GM23248 (cell line): ENCODE measurements around the gene DNAJC17. TPM values are rescaled to one million over a fixed set of nuclear protein-coding genes. Genes with fewer than 3 reads are reported as not detected.

ENCODE experiments used
- DNase-seq: peaks from one replicate; pipeline ENCODE4 v3.0.0-alpha.2; 2015
- H2AFZ ChIP-seq: fragments of 200-600 bp; sonication (generic); 2 replicates; pipeline ENCODE4 v1.6.1; 2016; ENCODE audit warnings: antibody characterized with exemption
- H3F3A ChIP-seq: fragments of 200-600 bp; sonication (generic); 2 replicates; pipeline ENCODE4 v1.6.1; 2016; ENCODE audit warnings: mild to moderate bottlenecking, antibody characterized with exemption, mixed run types; ENCODE audit not compliant: insufficient read depth
- H3K27ac ChIP-seq: fragments of 200-600 bp; sonication (generic); 2 replicates; pipeline ENCODE4 v1.5.1; 2016; ENCODE audit warnings: mild to moderate bottlenecking
- H3K27me3 ChIP-seq: fragments of 200-600 bp; sonication (generic); replicated peaks from 2 replicates; pipeline ENCODE4 v1.6.1; 2016; ENCODE audit warnings: mild to moderate bottlenecking; ENCODE audit not compliant: insufficient read depth
- H3K36me3 ChIP-seq: fragments of 200-600 bp; sonication (generic); 2 replicates; pipeline ENCODE4 v1.6.1; 2016; ENCODE audit warnings: low read depth, mild to moderate bottlenecking
- H3K4me1 ChIP-seq: fragments of 200-600 bp; sonication (generic); 2 replicates; pipeline ENCODE4 v1.6.1; 2016; ENCODE audit warnings: mild to moderate bottlenecking; ENCODE audit not compliant: insufficient read depth
- H3K4me2 ChIP-seq: fragments of 200-600 bp; sonication (generic); one replicate; pipeline ENCODE4 v1.6.1; 2016; ENCODE audit warnings: mild to moderate bottlenecking; ENCODE audit not compliant: unreplicated experiment
- H3K4me3 ChIP-seq: fragments of 200-600 bp; sonication (generic); 2 replicates; pipeline ENCODE4 v1.5.1; 2016; ENCODE audit warnings: mild to moderate bottlenecking
- H3K79me2 ChIP-seq: fragments of 200-600 bp; sonication (generic); 2 replicates; pipeline ENCODE4 v1.6.1; 2016; ENCODE audit warnings: mild to moderate bottlenecking; ENCODE audit not compliant: insufficient read depth
- H3K9ac ChIP-seq: fragments of 200-600 bp; sonication (generic); 2 replicates; pipeline ENCODE4 v1.6.1; 2016; ENCODE audit warnings: mild to moderate bottlenecking
- H3K9me2 ChIP-seq: fragments of 200-600 bp; sonication (generic); 2 replicates; pipeline ENCODE4 v1.6.1; 2016; ENCODE audit warnings: mixed run types, mild to moderate bottlenecking, moderate library complexity; ENCODE audit not compliant: insufficient read depth
- H3K9me3 ChIP-seq: fragments of 200-600 bp; sonication (generic); one replicate; pipeline ENCODE4 v1.6.1; 2017; ENCODE audit warnings: low read depth
- H4K20me1 ChIP-seq: fragments of 200-600 bp; sonication (generic); 2 replicates; pipeline ENCODE4 v1.6.0; 2016; ENCODE audit not compliant: insufficient read depth
- EZH2 ChIP-seq: fragments of 200-600 bp; sonication (generic); IDR thresholded peaks from 2 replicates; pipeline ENCODE4 v1.6.1; 2018; ENCODE audit warnings: antibody characterized with exemption, mild to moderate bottlenecking; ENCODE audit not compliant: insufficient read depth, poor library complexity, severe bottlenecking
- EZH2phosphoT487 ChIP-seq: fragments of 200-600 bp; sonication (generic); IDR thresholded peaks from 2 replicates; pipeline ENCODE4 v1.6.1; 2018; ENCODE audit warnings: antibody characterized with exemption, moderate library complexity, mild to moderate bottlenecking, low read depth; ENCODE audit not compliant: insufficient read depth
- WGBS, 2 experiments: methylation state at CpG; one replicate each; pipeline ENCODE4 v1.1.6; 2015 to 2017; ENCODE audit warnings: low lambda C conversion rate in 2 of 2, low coverage in 1 of 2; ENCODE audit errors: missing lambda C conversion rate in 2 of 2; 5-methylcytosine and 5-hydroxymethylcytosine counted together
- in situ Hi-C: fragments of 300-500 bp; cut with MboI; formaldehyde crosslinking; loops from 2 replicates; pipeline ENCODE4 v1.15.0; 2020
- polyA plus RNA-seq: library from polyadenylated mRNA; unstranded; fragments of >200 nt; fragmentation: Nextera tagmentation; extraction: Ambion mirVana; gene quantifications from 2 replicates; pipeline ENCODE4 v1.2.1, GENCODE V29; 2016
- total RNA-seq: library from RNA; depleted of rRNA; stranded (reverse); fragments of >200 nt; shearing (Covaris generic); gene quantifications from 2 replicates; pipeline ENCODE4 v1.2.3, GENCODE V29; 2014

Gene DNAJC17
- total and polyA plus RNA-seq, 2 experiments from 2014 or later: 13.4 to 36.4 TPM

DNA sequence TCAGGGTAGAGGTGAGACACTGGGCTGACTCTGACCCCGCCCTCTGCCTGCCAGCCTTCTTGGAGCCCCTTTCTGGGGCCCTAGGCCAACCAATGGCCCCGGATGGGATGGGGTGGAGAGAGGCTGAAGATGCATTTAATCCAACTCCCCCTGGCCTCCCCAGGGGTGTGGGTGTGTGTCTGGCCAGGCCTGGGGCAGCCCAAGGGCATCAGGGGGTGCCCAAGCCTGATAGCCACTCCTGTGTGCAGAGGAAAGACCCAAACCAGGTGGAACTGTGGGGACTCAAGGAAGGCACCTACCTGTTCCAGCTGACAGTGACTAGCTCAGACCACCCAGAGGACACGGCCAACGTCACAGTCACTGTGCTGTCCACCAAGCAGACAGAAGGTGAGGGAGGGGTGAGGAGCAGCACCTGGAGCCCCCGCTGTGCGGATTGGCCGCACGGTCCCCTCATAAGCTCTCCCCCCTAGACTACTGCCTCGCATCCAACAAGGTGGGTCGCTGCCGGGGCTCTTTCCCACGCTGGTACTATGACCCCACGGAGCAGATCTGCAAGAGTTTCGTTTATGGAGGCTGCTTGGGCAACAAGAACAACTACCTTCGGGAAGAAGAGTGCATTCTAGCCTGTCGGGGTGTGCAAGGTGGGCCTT is 46.1 kb upstream of the DNAJC17 start:
- no peaks in the 10 kb centered on the region for H3K4me1 ChIP-seq
- H3K9me2 ChIP-seq: no peaks in the 10 kb centered on the region
- DNase-seq: no peak
- no peak overlapping the region for H2AFZ ChIP-seq
- TF ChIP-seq EZH2phosphoT487 (no peak), EZH2 (no peak)
- 70 to 77% methylated on average over 15 to 16 of the region's 16 CpGs for WGBS, 2 experiments
- H3K79me2 ChIP-seq: no peaks in the 10 kb centered on the region
- no peak overlapping the region for H3K9ac ChIP-seq
- H3K9me3 ChIP-seq: no peaks in the 10 kb centered on the region
- no peaks in the 10 kb centered on the region for H3K27me3 ChIP-seq
- H3K36me3 ChIP-seq: no peaks in the 10 kb centered on the region
- in situ Hi-C loops: no loop called here
- H3K4me2 ChIP-seq: no peak overlapping the region
- H4K20me1 ChIP-seq: no peaks in the 10 kb centered on the region
- H3K4me3 ChIP-seq: no peak overlapping the region
- no peak overlapping the region for H3K27ac ChIP-seq
- H3F3A ChIP-seq: no peaks in the 10 kb centered on the region

DNA sequence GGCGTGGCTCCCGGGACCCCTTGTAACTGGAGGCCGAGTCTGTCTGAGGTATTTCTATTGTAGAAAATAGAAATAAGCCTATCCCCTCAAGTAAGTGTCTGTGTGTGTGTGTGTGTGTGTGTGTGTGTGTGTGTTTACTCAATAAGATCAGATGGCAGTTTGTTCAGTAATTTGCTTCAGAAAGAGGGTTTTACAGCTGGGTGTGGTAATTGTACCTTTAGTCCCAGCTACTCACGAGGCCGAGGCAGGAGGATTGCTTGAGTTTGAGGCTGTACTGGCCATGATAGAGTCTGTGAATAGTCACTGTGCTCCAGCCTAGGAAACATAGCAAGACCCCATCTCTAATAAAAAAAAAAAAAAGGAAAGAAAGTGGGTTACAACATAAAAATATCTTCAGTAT is 45.3 kb upstream of the DNAJC17 start:
- H3F3A ChIP-seq: no peaks in the 10 kb centered on the region
- no peak overlapping the region for H3K4me3 ChIP-seq
- no peaks in the 10 kb centered on the region for H3K9me2 ChIP-seq
- H2AFZ ChIP-seq: no peak overlapping the region
- H3K79me2 ChIP-seq: no peaks in the 10 kb centered on the region
- in situ Hi-C loops: no loop called here
- no peak overlapping the region for H3K4me2 ChIP-seq
- 77 to 90% methylated on average over 5 of the region's 5 CpGs for WGBS, 2 experiments
- no peak overlapping the region for H3K9ac ChIP-seq
- no peak overlapping the region for H3K27ac ChIP-seq
- H3K27me3 ChIP-seq: no peaks in the 10 kb centered on the region
- no peak for DNase-seq
- H3K4me1 ChIP-seq: no peaks in the 10 kb centered on the region
- no peaks in the 10 kb centered on the region for H4K20me1 ChIP-seq
- H3K9me3 ChIP-seq: no peaks in the 10 kb centered on the region
- TF ChIP-seq EZH2phosphoT487 (no peak), EZH2 (no peak)
- H3K36me3 ChIP-seq: no peaks in the 10 kb centered on the region

DNA sequence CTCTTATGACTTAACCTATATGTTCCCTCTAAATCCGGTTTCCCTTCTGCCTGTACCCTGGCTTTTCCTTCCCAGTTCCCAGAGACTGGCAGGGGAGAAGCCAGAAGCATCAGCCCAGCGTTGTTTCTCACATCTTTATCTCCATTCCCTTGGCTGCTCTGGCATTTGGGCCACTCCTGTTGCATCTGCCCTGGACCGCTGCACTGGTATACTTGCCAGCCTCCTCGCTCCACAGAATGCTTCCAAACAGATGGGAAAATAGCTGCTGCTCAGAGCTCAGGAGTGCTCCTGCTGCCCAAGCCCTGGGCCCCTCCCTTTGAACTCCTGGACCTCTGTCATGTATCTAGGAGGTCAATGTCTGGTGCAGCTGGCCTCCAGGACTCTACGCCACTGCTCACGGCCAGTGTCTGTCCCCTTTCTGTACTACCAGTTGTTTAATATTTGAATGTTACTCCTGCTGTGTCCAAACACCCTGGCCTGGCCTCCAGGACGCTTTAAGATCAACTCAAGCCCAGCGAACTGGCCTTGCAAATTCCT is 43.4 kb upstream of the DNAJC17 start:
- Histone ChIP-seq H3K9ac (no peak overlapping the region), H3K4me3 (no peak overlapping the region), H3K79me2 (no peaks in the 10 kb centered on the region), H2AFZ (no peak overlapping the region), H3K4me1 (no peaks in the 10 kb centered on the region), H3K27ac (no peak overlapping the region), H3K27me3 (no peaks in the 10 kb centered on the region), H3K4me2 (no peak overlapping the region), H3K36me3 (no peaks in the 10 kb centered on the region), H3F3A (no peaks in the 10 kb centered on the region), H4K20me1 (no peaks in the 10 kb centered on the region), H3K9me3 (no peaks in the 10 kb centered on the region), H3K9me2 (no peaks in the 10 kb centered on the region)
- in situ Hi-C loops: no loop called here
- TF ChIP-seq EZH2phosphoT487 (no peak), EZH2 (no peak)
- DNase-seq: no peak
- 68% methylated on average over 8 of the region's 8 CpGs for WGBS, 2 experiments

DNA sequence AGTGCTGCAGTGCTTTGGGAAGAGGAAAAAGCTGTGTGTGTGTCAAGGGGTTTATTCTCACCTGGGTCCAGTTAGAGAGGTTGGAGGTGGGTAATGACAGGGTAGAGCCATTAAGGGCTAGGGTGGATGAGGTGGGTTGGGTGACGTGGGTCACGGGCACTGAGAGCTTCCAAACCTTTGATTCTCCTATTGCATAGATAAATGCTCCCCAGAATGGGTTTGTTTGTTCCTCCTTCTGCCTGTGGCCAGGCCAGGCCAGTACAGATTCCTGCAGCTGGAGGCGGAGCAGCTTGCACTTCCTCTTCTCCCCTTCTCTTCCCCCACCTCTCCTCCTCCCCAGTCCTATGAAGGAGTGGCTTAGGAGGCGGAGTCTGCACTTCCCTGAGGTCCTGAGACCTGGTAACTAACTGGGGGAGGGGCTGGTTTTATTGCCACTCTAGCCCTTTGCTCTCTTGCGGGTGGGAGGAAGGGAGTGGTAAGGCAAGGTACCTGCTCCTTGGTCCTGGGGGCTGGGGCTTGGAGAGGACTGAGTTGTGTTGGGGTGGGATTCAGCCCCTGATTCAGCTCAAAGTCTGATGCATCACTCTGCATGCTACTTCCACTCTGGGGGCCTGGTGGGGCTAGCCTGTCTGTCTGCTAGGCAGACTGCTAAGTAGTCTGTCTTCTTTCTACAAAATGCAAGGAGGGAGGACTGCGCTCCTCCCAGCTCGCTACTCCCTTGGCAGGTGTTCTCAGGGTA is 40.1 kb upstream of the DNAJC17 start:
- TF ChIP-seq EZH2phosphoT487: no peak
- TF ChIP-seq EZH2: no peak
- H3K4me1 ChIP-seq: no peaks in the 10 kb centered on the region
- no peak for DNase-seq
- no peaks in the 10 kb centered on the region for H3K9me2 ChIP-seq
- H3K79me2 ChIP-seq: no peaks in the 10 kb centered on the region
- in situ Hi-C loops: no loop called here
- no peaks in the 10 kb centered on the region for H3K36me3 ChIP-seq
- H2AFZ ChIP-seq: no peak overlapping the region
- H3K4me2 ChIP-seq: no peak overlapping the region
- no peaks in the 10 kb centered on the region for H4K20me1 ChIP-seq
- no peak overlapping the region for H3K4me3 ChIP-seq
- H3K9ac ChIP-seq: no peak overlapping the region
- no peak overlapping the region for H3K27ac ChIP-seq
- no peaks in the 10 kb centered on the region for H3F3A ChIP-seq
- peaks cover 13% of the 10 kb centered on the region; the same call in 1 of the 2 replicates for H3K27me3 ChIP-seq
- no peaks in the 10 kb centered on the region for H3K9me3 ChIP-seq
- 84 to 95% methylated on average over 7 of the region's 7 CpGs for WGBS, 2 experiments
